MM.1S (cell line): Measurements from ENCODE around the gene TBRG1.

Experiments used
- DNase-seq: peaks from one replicate; pipeline ENCODE4 v3.0.0-alpha.2; 2015
- H2AFZ ChIP-seq: fragments of 300-600 bp; sonication (generic); 2 replicates; pipeline ENCODE4 v1.6.0; 2016; ENCODE audit warnings: antibody characterized with exemption, low read length
- H3F3A ChIP-seq: fragments of 300-600 bp; sonication (generic); 2 replicates; pipeline ENCODE4 v1.6.1; 2016; ENCODE audit warnings: mild to moderate bottlenecking, antibody characterized with exemption, low read length, moderate library complexity, mixed read lengths; ENCODE audit not compliant: insufficient read depth
- H3K27ac ChIP-seq: fragments of 300-600 bp; sonication (generic); 2 replicates; pipeline ENCODE4 v1.5.1; 2016; ENCODE audit warnings: mild to moderate bottlenecking, low read length
- H3K27me3 ChIP-seq: fragments of 300-600 bp; sonication (generic); replicated peaks from 2 replicates; pipeline ENCODE4 v1.6.0; 2016; ENCODE audit warnings: low read length; ENCODE audit not compliant: insufficient read depth
- H3K36me3 ChIP-seq: fragments of 300-600 bp; sonication (generic); replicated peaks from 2 replicates; pipeline ENCODE4 v1.6.1; 2016; ENCODE audit warnings: mild to moderate bottlenecking, low read length, mixed read lengths; ENCODE audit not compliant: insufficient read depth
- H3K4me1 ChIP-seq: fragments of 300-600 bp; sonication (generic); 2 replicates; pipeline ENCODE4 v1.6.1; 2016; ENCODE audit warnings: low read length, mixed read lengths
- H3K4me2 ChIP-seq: fragments of 300-600 bp; sonication (generic); 2 replicates; pipeline ENCODE4 v1.6.0; 2016; ENCODE audit warnings: low read depth, low read length
- H3K4me3 ChIP-seq: fragments of 300-600 bp; sonication (generic); 2 replicates; pipeline ENCODE4 v1.5.1; 2016; ENCODE audit warnings: low read length, mixed read lengths
- H3K79me2 ChIP-seq: fragments of 300-600 bp; sonication (generic); 2 replicates; pipeline ENCODE4 v1.6.1; 2016; ENCODE audit warnings: mixed run types, low read length, mixed read lengths
- H3K9ac ChIP-seq: fragments of 300-600 bp; sonication (generic); 2 replicates; pipeline ENCODE4 v1.6.1; 2016; ENCODE audit warnings: low read length, mixed read lengths
- H3K9me2 ChIP-seq: fragments of 300-600 bp; sonication (generic); replicated peaks from 2 replicates; pipeline ENCODE4 v1.6.1; 2016; ENCODE audit warnings: mild to moderate bottlenecking, low read length, mixed read lengths; ENCODE audit not compliant: insufficient read depth
- H3K9me3 ChIP-seq: fragments of 300-600 bp; sonication (generic); replicated peaks from 2 replicates; pipeline ENCODE4 v1.6.1; 2016; ENCODE audit warnings: mild to moderate bottlenecking, low read length, mixed read lengths; ENCODE audit not compliant: insufficient read depth
- H4K20me1 ChIP-seq: fragments of 300-600 bp; sonication (generic); 2 replicates; pipeline ENCODE4 v1.6.1; 2016; ENCODE audit warnings: mild to moderate bottlenecking, low read length, moderate library complexity, mixed read lengths; ENCODE audit not compliant: insufficient read depth
- EZH2 ChIP-seq: fragments of 300-600 bp; sonication (generic); optimal IDR thresholded peaks from 2 replicates; pipeline ENCODE3; 2017; ENCODE audit warnings: low read depth, mild to moderate bottlenecking, antibody characterized with exemption, low read length, mixed read lengths
- EZH2phosphoT487 ChIP-seq: fragments of 300-600 bp; sonication (generic); IDR thresholded peaks from 2 replicates; pipeline ENCODE4 v1.6.1; 2018; ENCODE audit warnings: antibody characterized with exemption, low read length
- TF ChIP-seq, protein P1 (sequence below): fragments of 300-600 bp; sonication (generic); IDR thresholded peaks from 2 replicates; pipeline ENCODE4 v1.5.1; 2016; ENCODE audit warnings: antibody characterized with exemption, low read length, mixed read lengths

The TBRG1 gene

DNA sequence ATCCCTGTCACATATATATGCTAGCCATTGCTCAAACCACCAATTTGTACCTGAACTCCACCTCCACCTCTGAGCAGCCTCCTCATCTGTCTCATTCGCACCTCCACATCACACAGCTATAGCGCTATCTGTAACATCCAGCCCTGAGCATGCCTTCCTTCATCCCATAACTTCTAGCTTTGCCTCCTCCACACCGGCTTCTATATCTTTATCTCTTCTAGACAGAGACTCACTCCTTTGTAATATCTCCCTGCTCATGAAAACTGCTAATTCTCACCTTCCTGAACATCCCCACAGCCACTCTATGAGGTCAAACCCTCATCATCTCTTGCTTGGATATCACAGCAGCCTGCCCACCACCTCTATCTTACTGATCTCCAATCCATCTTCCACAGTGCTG is 44.9 kb downstream of the TBRG1 start:
- Histone ChIP-seq H3F3A (peaks cover 14% of the 10 kb centered on the region), H3K4me1 (peaks cover 27% of the 10 kb centered on the region), H4K20me1 (no peaks in the 10 kb centered on the region), H3K27ac (no peak overlapping the region), H3K36me3 (no peaks in the 10 kb centered on the region), H3K9ac (no peak overlapping the region), H3K27me3 (no peaks in the 10 kb centered on the region), H3K79me2 (no peaks in the 10 kb centered on the region), H3K9me2 (no peaks in the 10 kb centered on the region), H3K4me2 (no peak overlapping the region), H3K4me3 (no peak overlapping the region), H2AFZ (no peak overlapping the region), H3K9me3 (no peaks in the 10 kb centered on the region)
- TF ChIP-seq EZH2 (no peak), EZH2phosphoT487 (no peak)
- TF ChIP-seq, protein P1, sequence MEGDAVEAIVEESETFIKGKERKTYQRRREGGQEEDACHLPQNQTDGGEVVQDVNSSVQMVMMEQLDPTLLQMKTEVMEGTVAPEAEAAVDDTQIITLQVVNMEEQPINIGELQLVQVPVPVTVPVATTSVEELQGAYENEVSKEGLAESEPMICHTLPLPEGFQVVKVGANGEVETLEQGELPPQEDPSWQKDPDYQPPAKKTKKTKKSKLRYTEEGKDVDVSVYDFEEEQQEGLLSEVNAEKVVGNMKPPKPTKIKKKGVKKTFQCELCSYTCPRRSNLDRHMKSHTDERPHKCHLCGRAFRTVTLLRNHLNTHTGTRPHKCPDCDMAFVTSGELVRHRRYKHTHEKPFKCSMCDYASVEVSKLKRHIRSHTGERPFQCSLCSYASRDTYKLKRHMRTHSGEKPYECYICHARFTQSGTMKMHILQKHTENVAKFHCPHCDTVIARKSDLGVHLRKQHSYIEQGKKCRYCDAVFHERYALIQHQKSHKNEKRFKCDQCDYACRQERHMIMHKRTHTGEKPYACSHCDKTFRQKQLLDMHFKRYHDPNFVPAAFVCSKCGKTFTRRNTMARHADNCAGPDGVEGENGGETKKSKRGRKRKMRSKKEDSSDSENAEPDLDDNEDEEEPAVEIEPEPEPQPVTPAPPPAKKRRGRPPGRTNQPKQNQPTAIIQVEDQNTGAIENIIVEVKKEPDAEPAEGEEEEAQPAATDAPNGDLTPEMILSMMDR, result no peak
- DNase-seq, result no peak

DNA sequence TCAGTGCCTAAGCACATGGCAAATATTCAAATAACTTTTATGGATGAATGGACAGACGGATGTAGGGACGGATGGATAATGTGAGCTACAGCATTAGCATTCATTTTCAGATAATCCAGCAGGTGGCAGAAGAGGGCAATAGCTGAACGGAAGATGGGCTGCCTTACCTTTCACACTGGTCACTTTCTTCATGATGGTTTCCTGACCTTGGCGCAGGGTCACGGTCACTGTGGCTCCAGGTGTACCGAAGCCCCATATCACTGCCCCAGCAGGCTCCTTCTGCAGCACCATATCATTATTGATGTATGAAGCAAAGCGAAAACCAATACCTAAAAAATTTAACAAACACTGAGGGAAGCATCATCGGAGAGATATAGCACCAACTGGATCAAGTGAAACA is 46.5 kb downstream of the TBRG1 start:
- peaks cover 17% of the 10 kb centered on the region for H3F3A ChIP-seq
- no peaks in the 10 kb centered on the region for H3K9me2 ChIP-seq
- no peaks in the 10 kb centered on the region for H3K27me3 ChIP-seq
- no peak overlapping the region for H3K27ac ChIP-seq
- TF ChIP-seq, protein P1, result peak; percentile 73
- TF ChIP-seq EZH2 (no peak), EZH2phosphoT487 (no peak)
- H3K4me2 ChIP-seq, result peak overlapping the region; percentile 35; the same call in 1 of the 2 replicates
- no peak overlapping the region for H3K9ac ChIP-seq
- H3K4me1 ChIP-seq, result peaks cover 32% of the 10 kb centered on the region
- H2AFZ ChIP-seq, result no peak overlapping the region
- no peak overlapping the region for H3K4me3 ChIP-seq
- no peaks in the 10 kb centered on the region for H4K20me1 ChIP-seq
- peak; percentile 52 for DNase-seq
- H3K36me3 ChIP-seq, result no peaks in the 10 kb centered on the region
- H3K9me3 ChIP-seq, result no peaks in the 10 kb centered on the region
- H3K79me2 ChIP-seq, result 0 out of 2 replicates have a peak, but pooled peaks cover 4% of the 10 kb centered on the region

DNA sequence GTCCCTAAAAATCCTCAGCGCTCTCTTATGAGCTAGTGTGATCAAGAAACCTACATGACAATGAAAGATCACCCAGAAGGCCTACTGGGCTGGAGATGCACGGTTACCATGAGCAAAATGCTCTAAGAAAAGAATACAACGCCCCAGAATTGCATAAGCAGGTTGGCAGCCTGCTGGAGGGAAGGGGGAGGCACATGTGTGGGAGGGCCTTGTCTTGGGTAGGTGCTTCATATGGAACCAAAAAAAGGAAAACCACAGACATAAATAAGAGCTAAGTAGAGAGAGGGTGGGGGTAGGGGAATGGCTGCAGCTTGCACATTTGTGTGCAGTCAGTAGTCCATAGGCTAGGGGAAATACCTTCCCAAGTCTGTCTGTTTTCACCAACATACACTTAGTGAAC is 48.1 kb downstream of the TBRG1 start:
- 0 out of 2 replicates have a peak, but pooled peaks cover 4% of the 10 kb centered on the region for H3K79me2 ChIP-seq
- no peaks in the 10 kb centered on the region for H3K36me3 ChIP-seq
- peak overlapping the region; percentile 22; the same call in 1 of the 2 replicates for H3K27ac ChIP-seq
- no peak overlapping the region for H3K4me3 ChIP-seq
- peak; percentile 92 for DNase-seq
- H3K9me2 ChIP-seq, result no peaks in the 10 kb centered on the region
- H3K4me1 ChIP-seq, result peaks cover 34% of the 10 kb centered on the region
- no peaks in the 10 kb centered on the region for H4K20me1 ChIP-seq
- H3F3A ChIP-seq, result peaks cover 17% of the 10 kb centered on the region
- H3K4me2 ChIP-seq, result peak overlapping the region; percentile 47
- H3K27me3 ChIP-seq, result no peaks in the 10 kb centered on the region
- H2AFZ ChIP-seq, result no peak overlapping the region
- TF ChIP-seq EZH2, result no peak
- TF ChIP-seq, protein P1, result peak; percentile 18
- H3K9me3 ChIP-seq, result no peaks in the 10 kb centered on the region
- H3K9ac ChIP-seq, result no peak overlapping the region
